Endothelial cell of umbilical vein (primary cell): Measurements from ENCODE around the gene MLPH. TPM values are rescaled to one million over a fixed set of nuclear protein-coding genes. Genes with fewer than 3 reads are reported as not detected.

Source experiments
- BruUV-seq: library from RNA; stranded (reverse); fragments of 400-500 nt; replicated peaks from 2 replicates; lab custom pipeline; 2021; lab: Mats Ljungman, UMichigan
- CTCF ChIA-PET: fragments of 300-600, 350-600 bp; sonication (Branson Sonifier 250); formaldehyde crosslinking; loops from one replicate; lab custom pipeline; 2021; ENCODE audit warnings: antibody characterized with exemption, inconsistent platforms; lab: Charles Lee
- POLR2A ChIA-PET: fragments of 300-600, 350-600 bp; sonication (Branson Sonifier 250); formaldehyde crosslinking; loops from one replicate; lab custom pipeline; 2021; ENCODE audit warnings: antibody characterized with exemption, inconsistent platforms; lab: Charles Lee
- DNase-seq: peaks from one replicate; pipeline ENCODE4 v3.0.0-alpha.2; 2011; ENCODE audit warnings: low read depth, low spot score
- FAIRE-seq: peaks from 2 replicates; lab custom pipeline; 2011; peaks lifted over from hg19 to GRCh38; lab: Jason Lieb, UNC
- H2AFZ ChIP-seq: 2 replicates; pipeline ENCODE4 v1.6.0; 2012; ENCODE audit warnings: low read depth, low read length, control low read depth, inconsistent platforms
- H3K27ac ChIP-seq: 2 replicates; pipeline ENCODE4 v1.5.1; 2011; ENCODE audit warnings: low read depth, mild to moderate bottlenecking, control low read depth, low read length, moderate library complexity; ENCODE audit not compliant: insufficient read depth
- H3K27me3 ChIP-seq, 2 experiments: 2 replicates each; pipeline versions ENCODE4 v1.6.0 to v1.6.1; 2011; ENCODE audit warnings: low read length in 2 of 2, mixed read lengths in 1 of 2; ENCODE audit not compliant: control insufficient read depth in 2 of 2, insufficient read depth in 2 of 2
- H3K36me3 ChIP-seq, 2 experiments: 2 replicates in 1 of 2; 3 replicates in 1 of 2; pipeline ENCODE4 v1.5.1; 2011; ENCODE audit warnings: low read length in 2 of 2, mild to moderate bottlenecking in 1 of 2, moderate library complexity in 1 of 2; ENCODE audit not compliant: control insufficient read depth in 2 of 2, insufficient read depth in 2 of 2; ENCODE audit errors: extremely low read depth in 1 of 2
- H3K4me1 ChIP-seq: 3 replicates; pipeline ENCODE4 v1.5.1; 2011; ENCODE audit warnings: mild to moderate bottlenecking, low read length; ENCODE audit not compliant: control insufficient read depth, insufficient read depth; ENCODE audit errors: extremely low read depth
- H3K4me2 ChIP-seq: 2 replicates; pipeline ENCODE4 v1.6.1; 2011; ENCODE audit warnings: low read length, control low read depth, mixed read lengths; ENCODE audit not compliant: insufficient read depth
- H3K4me3 ChIP-seq, 3 experiments: fragments of 200-600 bp in 1 of 3; sonication (generic), shearing (Covaris generic) in 1 of 3; replicated peaks in 1 of 3; 2 replicates each; pipeline ENCODE4 v1.5.1; 2011 to 2016; ENCODE audit warnings: control low read depth in 3 of 3, low read length in 3 of 3, mild to moderate bottlenecking in 2 of 3, inconsistent platforms in 1 of 3, low read depth in 1 of 3, moderate library complexity in 1 of 3; ENCODE audit not compliant: insufficient read depth in 1 of 3
- H3K79me2 ChIP-seq: 2 replicates; pipeline ENCODE4 v1.6.0; 2012; ENCODE audit warnings: low read length, inconsistent platforms; ENCODE audit not compliant: control insufficient read depth, insufficient read depth
- H3K9ac ChIP-seq: replicated peaks from 2 replicates; pipeline ENCODE3; 2011; ENCODE audit warnings: low read length, control low read depth; ENCODE audit not compliant: insufficient read depth; ENCODE audit errors: extremely low read depth
- H3K9me1 ChIP-seq: replicated peaks from 3 replicates; pipeline ENCODE4 v1.6.0; 2011; ENCODE audit warnings: mild to moderate bottlenecking, low read length; ENCODE audit not compliant: control insufficient read depth, insufficient read depth; ENCODE audit errors: extremely low read depth
- H3K9me3 ChIP-seq: replicated peaks from 2 replicates; pipeline ENCODE4 v1.5.1; 2012; ENCODE audit warnings: low read length, inconsistent platforms; ENCODE audit not compliant: control insufficient read depth, insufficient read depth
- H4K20me1 ChIP-seq: replicated peaks from 2 replicates; pipeline ENCODE3; 2011; ENCODE audit warnings: mild to moderate bottlenecking, low read length; ENCODE audit not compliant: control insufficient read depth, insufficient read depth; ENCODE audit errors: extremely low read depth
- CTCF ChIP-seq, 2 donors: IDR thresholded peaks; 1 replicate in 1 of 2; 2 replicates in 1 of 2; pipeline ENCODE4 v1.5.1; 2011; ENCODE audit warnings: low read length in 2 of 2, mild to moderate bottlenecking in 2 of 2, moderate library complexity in 2 of 2, control low read depth in 1 of 2, inconsistent platforms in 1 of 2, low read depth in 1 of 2; ENCODE audit not compliant: insufficient read depth in 1 of 2; ENCODE audit errors: extremely low read depth in 1 of 2
- EZH2 ChIP-seq: IDR thresholded peaks from 2 replicates; pipeline ENCODE4 v1.6.1; 2012; ENCODE audit warnings: borderline replicate concordance, low read depth, mild to moderate bottlenecking, moderate library complexity, low read length, inconsistent platforms; ENCODE audit not compliant: severe bottlenecking
- FOS ChIP-seq: IDR thresholded peaks from 2 replicates; pipeline ENCODE4 v1.6.1; 2011; ENCODE audit warnings: mild to moderate bottlenecking, low read length, moderate library complexity, borderline replicate concordance; ENCODE audit not compliant: insufficient read depth
- GATA2 ChIP-seq: IDR thresholded peaks from 2 replicates; pipeline ENCODE4 v1.7.0; 2011; ENCODE audit warnings: low read depth, mild to moderate bottlenecking, moderate library complexity, mixed read lengths, low read length; ENCODE audit not compliant: insufficient read length, insufficient read depth
- JUN ChIP-seq: IDR thresholded peaks from 2 replicates; pipeline ENCODE4 v1.6.1; 2011; ENCODE audit warnings: borderline replicate concordance, low read depth; ENCODE audit not compliant: insufficient read length, insufficient read depth
- MAX ChIP-seq: IDR thresholded peaks from 2 replicates; pipeline ENCODE4 v1.6.1; 2011; ENCODE audit not compliant: insufficient read depth, insufficient read length
- MYC ChIP-seq: IDR thresholded peaks from one replicate; pipeline ENCODE4 v1.6.1; 2011; ENCODE audit warnings: mild to moderate bottlenecking, low read depth, low read length
- POLR2A ChIP-seq: IDR thresholded peaks from 2 replicates; pipeline ENCODE4 v1.6.1; 2012; ENCODE audit warnings: low read depth, mild to moderate bottlenecking, control low read depth, low read length
- POLR2AphosphoS5 ChIP-seq: IDR thresholded peaks from 2 replicates; pipeline ENCODE4 v1.6.1; 2012; ENCODE audit warnings: low read depth, mild to moderate bottlenecking, control low read depth, low read length, moderate library complexity; ENCODE audit not compliant: insufficient read depth
- dilution Hi-C: fragments of 300-500 bp; cut with MboI; formaldehyde crosslinking; loops from one replicate; pipeline ENCODE4 v1.15.0; 2019; ENCODE audit warnings: low sequenced_read_pairs; ENCODE audit not compliant: extremely low pct_ligation_motif_present
- intact Hi-C: fragments of 100-400 bp; cut with micrococcal nuclease; formaldehyde crosslinking; loops from one replicate; pipeline ENCODE4 v1.10.0; 2022
- polyA plus RNA-seq, 4 experiments: library from polyadenylated mRNA; depleted of rRNA in 3 of 4; stranded (reverse) in 3 of 4; unstranded in 1 of 4; fragments of >200 nt; gene quantifications; 2 replicates each; pipeline versions ENCODE4 v1.2.1 to v1.2.3, GENCODE V29; 2011 to 2012; ENCODE audit warnings: missing spikeins in 1 of 4
- total RNA-seq: library from RNA; stranded (reverse); gene quantifications from 2 replicates; pipeline ENCODE4 v1.2.3, GENCODE V29; 2021

The MLPH gene
- total and polyA plus RNA-seq, 2 donors (not counting 3 experiments of a cell fraction or from before 2014, with no cell fraction given), result not detected

GRCh38 chr2:237575869-237576862, 89.1 kb downstream of the MLPH start:
- DNase-seq, result no peak
- Histone ChIP-seq H3K36me3 (no peaks in the 10 kb centered on the region), H3K79me2 (no peaks in the 10 kb centered on the region), H4K20me1 (no peaks in the 10 kb centered on the region), H3K9ac (no peak overlapping the region), H3K4me3 (no peak overlapping the region), H3K4me1 (no peaks in the 10 kb centered on the region), H3K27ac (no peak overlapping the region), H3K27me3 (peaks cover 2% of the 10 kb centered on the region in 2 experiments), H3K9me1 (no peaks in the 10 kb centered on the region), H3K9me3 (no peaks in the 10 kb centered on the region), H3K4me2 (no peak overlapping the region), H2AFZ (no peak overlapping the region)
- POLR2A ChIA-PET, result no interaction called here
- intact Hi-C loops (no loop called here), dilution Hi-C loops (no loop called here)
- no peak for FAIRE-seq
- TF ChIP-seq POLR2AphosphoS5 (no peak), CTCF (IDR thresholded peaks at IDR 0.05; ENCODE audit: extremely low read depth in 1 of 2, insufficient read depth in 1 of 2, low read depth in 1 of 2, low read length in 2 of 2) (no peak), FOS (no peak), EZH2 (no peak), POLR2A (no peak), MYC (no peak), JUN (no peak), GATA2 (no peak), MAX (no peak)
- CTCF ChIA-PET, result interaction anchor here (1.3 to 7.7 kb wide), 2 partner anchors 63 to 169 kb away, joined by 5 to 295 read pairs; no protein-coding TSS in a partner anchor
- BruUV-seq, result no TSS peak
